NCI-H1048 (cell line): ENCODE data around the gene MSI2.

ENCODE experiments used
- DNase-seq: peaks from one replicate; lab custom pipeline; 2025; lab: John Stamatoyannopoulos, UW

Gene MSI2

DNA sequence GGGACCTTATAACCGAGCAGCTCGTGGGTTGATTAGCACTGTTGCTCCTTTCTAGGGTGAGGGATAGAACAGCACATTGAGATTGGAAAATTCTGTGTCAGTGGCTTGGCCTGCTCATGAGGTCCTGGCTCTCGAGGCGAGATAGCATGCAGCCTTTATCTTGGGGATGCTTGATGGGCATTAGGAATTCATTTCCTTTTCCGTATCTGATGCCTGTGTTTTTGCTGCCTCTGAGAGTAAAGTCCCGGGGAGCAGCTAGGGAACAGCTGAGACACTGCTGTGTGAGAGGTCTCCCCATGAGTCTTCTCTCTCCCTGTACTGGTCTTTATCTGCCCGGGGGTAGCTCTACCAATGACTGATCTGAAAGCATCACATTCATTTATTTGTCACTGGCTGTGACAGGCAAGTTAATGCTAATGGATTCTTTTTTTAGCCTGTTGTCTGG is 14.5 kb downstream of the MSI2 start:
- DNase-seq = no peak

DNA sequence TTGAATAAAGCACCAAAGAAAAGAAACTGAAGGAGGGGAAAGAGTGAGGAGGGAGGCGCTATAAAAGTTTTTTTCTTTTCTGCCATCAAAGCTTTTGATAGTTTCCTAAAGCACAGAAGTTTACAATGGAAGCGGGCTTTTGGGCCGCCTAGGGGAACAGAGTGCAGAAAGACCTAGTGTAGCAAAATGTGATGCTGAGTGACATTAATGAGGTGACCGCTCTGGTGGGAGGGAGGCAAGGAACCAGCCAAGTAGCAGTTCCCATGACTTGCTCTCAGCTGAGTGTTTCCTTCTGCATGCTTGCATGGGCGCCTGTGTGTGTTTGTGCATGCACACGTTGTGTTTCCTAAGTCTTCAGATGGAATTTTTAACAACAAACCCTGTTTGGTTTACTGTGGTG is 15.5 kb downstream of the MSI2 start:
- DNase-seq = no peak

DNA sequence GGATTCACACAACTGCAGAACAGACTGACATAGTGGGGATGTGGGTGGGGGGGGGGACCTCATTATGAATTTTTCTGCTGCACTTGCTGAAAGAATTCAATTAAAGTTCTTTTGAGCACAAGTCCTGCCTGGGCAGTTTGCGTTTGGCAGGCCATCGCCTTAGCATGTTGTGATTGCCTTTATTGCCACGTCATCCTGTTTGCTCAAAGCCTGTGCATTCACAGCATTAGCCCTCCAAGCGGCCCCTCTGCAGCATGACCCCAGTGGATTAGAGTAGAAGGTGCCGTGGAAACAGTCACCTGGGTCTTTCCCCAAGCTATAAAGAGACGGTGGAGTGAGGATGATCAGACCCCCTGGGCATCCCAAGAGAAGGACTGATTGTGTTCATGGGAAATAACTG is 17.2 kb downstream of the MSI2 start:
- no peak for DNase-seq

DNA sequence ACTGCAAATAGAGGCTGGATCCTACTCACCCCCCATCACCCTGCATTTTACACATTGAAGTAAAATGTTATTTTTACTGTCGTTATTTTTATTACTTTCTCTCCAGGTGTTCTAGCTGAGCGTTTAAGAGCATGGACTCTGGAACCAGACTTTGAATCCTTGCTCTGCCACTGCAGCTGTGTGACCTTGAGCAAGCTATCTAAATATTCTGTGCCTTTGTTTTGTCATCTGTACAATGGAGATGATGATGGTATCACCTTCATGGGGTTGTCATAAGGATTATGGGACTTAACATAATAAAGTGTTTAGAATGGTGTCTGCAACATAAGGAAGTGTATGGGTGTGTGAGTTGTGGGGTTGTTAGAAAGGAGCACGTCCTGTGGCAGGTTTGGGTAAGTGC is 17.8 kb downstream of the MSI2 start:
- DNase-seq = no peak

DNA sequence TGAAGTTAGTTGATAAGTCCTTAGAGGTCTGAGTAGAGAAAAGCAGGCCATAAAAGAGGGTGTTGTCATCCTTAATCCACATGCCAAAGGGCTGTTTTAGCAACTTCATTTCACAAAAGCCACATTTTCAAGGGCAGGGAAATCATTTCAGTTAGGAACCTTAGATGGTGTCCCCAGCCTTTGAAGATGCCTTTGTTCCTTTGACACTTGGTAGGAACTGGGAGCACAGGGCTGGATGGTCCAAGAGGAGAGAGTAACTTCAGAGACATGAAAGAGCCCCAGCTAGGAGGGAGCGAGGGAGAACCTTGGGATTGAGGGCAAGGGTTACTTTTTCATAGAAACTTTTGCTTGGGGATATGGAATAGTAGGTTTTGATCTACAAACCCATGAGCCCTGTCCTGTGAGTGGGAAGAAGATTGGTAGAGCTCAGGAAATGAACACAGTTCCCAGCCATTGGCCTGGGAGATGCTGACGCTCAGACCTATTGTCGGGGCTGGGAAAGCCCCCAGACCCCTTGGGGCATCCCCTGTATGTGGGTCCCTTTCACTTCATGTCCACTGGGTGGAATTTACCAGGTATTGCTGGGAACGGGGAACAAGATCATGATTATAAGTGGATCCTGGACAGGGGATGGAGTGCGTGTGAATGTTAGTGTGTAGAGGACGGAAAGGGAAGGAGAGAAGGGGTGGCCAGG is 18.9 kb downstream of the MSI2 start:
- no peak for DNase-seq

DNA sequence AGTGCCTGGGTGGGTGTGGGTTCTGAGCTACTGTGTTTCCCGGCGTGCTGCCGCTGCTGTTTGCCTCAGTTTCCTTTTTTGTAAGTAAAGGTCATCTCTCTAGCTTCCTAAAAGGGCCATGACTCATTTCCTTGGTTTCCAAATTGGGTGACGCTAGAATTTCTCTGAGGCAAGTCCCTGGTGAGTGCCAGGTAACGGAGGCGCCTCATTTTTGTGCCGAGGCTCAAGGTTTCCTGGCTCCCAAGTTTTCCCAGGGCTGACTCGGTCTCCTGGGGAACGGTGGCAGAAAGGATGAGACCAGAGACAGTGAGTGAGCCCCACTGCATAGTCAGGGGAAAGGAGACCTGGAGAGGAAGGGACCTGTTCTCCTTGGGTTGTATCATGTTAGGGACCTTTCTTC is 20.3 kb downstream of the MSI2 start:
- DNase-seq = no peak

DNA sequence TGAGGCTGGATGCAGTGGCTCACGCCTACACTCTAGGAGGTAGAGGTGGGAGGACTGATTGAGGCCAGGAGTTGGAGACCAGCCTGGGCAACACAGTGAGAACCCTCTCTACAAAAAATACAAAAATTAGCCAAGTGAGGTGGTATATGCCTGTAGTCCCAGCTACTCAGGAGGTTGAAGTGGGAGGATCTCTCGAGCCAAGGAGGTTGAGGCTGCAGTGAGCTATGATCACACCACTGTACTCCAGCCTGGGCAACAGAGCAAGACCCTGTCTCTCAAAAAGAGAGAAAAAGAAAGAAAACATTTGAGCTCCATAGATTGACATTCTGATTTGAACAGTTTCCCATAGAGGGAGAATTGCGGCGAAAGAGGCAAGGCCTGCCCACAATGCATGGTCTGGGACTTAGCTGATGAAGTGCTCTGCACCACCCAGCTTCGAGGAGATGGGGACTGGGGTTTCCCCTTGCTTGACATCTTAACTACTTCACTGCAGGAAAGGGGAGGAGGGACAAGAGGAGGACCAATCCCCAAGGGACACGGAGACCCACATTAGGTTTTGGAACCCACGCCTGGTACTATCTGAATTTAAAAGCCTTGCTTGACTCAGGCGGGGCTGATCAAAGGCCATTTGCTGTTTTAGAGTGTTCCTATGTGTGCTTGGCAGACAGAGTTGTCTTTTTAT is 21.7 kb downstream of the MSI2 start:
- no peak for DNase-seq

DNA sequence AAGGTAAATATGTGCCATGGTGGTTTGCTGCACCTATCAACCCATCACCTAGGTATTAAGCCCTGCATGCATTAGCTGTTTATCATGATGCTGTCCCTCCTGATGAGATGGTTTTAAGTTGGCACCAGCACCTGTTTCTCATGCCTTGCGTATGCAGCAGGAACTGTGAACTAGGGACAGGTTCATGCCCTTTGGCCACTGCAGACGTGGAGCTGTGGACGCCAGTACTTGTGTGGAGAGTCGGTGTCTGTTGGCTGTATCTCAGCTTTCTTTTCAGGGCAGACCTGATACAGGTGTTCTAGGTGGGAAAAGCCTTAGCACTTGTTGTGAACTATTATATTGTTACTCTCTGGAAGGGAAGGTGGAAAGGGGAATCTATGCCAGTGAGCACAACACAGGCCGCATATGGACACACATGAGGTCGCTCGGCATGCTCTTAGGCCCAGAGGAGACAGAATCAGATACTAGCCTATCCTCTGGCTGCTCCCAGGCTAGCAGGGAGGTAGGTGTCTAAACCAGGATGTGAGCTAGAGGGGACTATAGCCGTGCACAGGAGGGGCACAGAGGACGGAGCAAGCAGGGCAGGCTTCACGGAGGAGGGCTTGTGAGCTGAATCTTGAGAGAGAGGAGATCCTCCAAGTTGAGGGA is 22.5 kb downstream of the MSI2 start:
- no peak for DNase-seq

DNA sequence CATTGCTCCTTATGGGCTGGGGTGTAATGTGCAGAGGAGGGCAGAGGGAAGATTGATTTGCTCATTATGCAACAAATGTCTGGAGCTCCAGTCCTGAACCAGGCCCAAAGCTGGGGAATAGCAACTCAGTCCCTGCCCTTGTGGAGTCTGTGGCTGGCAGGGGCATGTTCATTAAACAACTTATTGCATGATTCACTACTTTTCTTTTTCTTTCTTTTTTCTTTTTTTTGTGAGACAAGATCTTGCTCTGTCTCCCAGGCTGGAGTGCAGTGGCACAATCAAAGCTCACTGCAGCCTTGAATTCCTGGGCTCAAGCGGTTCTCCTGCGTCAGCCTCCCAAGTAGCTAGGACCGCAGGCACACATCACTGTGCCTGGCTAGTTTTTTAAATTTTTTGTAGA is 23.1 kb downstream of the MSI2 start:
- no peak for DNase-seq

DNA sequence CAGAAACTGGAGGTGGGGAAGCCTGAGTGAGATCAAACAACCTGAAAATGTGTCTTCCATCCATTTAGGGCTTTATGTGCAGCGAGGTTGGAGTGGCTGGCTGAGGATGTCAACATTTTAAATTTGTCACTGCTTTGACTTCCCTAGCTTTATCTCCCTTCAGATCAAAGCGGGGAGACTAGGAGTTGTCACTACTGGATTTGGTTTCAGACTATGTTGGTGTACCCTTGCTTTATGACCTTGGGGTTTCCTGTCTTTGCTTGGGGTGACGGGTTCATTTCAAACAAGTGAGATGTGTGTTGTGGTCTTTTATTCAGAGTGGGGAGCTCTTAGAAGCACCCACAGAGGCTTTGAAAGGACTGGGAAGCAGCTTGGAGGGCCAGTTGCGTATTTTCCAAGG is 25.6 kb downstream of the MSI2 start:
- DNase-seq = no peak

DNA sequence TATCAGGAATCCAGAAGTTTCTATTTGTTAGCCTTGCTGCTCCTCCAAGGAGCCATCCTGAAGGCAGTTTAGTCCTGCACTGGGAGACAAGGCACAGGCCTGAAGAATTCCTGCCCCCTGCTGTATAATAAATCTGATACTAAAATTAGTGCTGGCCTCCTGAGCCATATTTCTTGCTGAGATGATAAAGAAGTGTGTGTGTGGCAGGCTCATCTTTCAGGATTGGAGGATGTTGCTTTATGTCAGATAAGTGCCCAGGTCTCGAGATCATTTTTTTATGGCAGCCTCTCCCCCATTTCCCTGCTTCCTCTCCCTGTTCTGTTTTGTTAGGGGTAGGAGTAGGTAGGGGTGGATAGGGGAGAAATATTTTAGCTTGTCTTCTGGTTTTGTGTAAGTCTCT is 26.0 kb downstream of the MSI2 start:
- no peak for DNase-seq

DNA sequence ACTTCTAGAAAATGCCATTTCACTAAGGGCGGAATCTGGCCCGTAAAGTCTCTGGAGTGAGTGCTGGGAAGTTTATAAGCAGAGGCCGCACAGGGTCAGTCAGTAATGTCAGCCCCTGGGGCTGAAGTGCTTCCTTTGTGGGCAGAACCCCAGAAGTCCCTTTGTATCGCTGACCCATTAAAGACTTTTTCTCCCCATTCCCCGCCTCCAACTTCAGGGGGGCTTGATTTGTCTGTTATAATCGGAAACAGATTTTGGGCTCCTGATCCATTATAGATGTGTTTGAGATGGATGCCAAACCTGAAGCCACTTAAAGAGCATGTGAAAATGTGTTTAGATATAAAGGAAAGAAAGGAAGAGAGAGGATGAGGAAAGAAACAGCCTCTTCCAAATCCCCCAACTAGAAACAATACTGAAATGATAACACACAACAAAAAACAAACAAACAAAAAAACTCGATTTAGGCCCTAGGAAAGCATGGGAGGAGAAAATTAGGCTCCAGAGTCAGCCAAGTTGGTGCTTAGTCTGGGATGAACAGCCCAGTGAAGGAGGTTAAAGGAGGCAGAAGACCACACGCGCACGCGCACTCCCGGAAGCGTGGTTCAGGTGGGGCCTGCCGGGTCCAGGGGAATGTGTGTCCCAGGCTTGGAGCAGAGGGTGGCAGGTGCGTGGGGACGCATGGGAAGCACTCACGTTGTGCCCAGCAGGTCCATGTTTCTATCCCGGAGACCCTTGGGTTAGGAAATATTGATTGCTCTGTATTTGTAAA is 27.1 kb downstream of the MSI2 start:
- no peak for DNase-seq

DNA sequence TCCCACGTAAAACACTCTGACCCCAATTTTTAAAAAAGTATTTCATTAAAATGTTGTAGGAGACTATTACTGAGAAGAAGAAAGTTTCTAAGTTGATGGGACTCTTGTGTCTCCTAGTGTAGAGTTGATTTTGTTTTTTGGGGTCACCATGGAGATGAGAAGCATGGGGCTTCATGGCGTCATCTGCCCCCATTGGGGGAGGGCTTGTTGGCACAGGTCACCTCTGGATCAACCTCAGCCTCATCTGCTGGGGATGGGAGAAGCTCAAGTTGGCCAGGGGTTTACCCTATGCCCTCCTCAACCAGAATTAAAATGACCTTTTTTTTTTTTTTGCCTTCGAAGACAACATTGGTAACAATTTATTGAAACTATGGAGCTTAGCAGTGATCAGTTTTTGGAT is 28.3 kb downstream of the MSI2 start:
- DNase-seq = no peak

DNA sequence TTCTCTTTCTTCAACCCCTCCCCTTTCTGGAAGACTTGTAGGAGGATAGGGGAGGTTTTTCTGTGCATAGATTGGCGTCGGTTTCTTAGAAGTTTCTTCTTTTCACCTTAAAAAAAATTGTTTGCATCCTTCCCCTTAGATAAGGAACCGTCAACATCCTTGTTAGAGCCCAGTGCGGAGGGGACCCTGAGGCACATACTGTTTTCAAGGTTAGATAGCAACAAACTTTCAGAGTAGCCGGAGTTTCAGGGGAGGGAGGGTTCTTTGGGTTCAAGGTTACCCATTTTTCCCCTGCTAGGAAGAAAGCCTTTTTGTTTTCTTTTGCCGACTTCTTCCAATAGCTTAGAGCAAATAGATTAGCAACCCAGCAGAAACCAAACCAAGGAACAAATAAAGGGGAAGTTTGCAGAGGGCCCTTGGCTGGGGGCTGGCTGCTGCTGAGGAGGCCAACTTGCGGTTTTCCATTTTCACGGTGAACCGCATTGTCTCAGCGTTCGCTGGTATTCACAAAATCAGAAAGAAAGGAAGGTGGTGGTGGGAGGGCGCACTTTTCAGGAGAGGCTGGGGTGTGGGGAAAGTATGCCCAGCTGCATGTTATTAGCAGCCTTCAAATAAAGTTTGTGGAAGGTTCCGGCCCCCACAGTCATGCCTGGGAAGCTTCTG is 28.8 kb downstream of the MSI2 start:
- DNase-seq = no peak

DNA sequence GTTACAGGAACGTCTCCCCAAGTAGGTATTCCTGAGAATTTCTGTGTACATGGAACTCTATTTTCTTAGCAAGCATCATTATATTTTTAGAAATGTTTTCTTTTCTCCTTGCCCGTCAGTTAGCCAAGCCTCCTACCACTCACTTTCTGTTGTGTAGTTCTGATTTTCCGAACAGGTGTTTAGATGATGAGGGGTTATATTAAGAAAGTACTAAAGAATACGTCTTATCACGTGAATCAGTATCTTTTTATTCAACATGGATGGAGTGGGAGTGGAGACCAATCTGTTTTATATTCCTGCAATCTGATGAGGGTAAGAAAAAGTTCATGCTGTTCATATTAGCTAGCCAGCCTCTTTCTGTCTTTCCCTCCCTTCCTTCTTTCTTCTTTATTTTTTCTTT is 29.4 kb downstream of the MSI2 start:
- no peak for DNase-seq

DNA sequence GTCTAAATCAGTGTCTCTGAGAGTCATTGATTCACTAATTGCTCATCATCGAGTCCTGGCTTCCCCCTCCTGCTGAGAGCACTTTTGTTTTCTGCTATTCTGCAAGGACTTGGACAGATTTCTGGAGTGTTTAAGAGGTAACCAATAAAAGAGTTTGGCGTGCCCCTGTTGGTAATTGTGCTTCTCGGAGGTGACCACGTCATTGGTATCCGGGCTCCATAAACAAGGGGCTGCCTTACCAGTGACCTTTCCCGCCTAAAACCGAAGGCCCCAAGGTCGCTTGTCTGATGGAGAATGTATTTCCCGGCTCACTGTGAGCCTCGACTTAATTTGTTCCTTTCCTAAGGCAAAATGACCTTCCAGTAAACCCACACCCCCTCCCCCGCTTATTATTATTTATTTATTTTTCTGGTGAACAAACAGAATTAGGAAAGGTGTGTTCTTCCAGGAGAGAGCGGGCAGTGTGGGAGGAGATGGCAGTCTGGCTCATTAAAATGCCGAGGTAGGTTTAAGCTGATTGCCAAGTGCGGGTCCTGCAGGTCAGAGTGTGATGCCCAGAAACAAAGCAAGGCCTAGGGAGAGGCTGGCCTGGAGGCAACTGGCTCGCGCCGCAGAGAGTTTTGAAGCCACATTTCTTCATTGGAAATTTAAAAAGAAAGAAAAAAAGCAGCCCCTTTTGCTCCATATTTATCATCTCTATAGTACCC is 30.2 kb downstream of the MSI2 start:
- no peak for DNase-seq

DNA sequence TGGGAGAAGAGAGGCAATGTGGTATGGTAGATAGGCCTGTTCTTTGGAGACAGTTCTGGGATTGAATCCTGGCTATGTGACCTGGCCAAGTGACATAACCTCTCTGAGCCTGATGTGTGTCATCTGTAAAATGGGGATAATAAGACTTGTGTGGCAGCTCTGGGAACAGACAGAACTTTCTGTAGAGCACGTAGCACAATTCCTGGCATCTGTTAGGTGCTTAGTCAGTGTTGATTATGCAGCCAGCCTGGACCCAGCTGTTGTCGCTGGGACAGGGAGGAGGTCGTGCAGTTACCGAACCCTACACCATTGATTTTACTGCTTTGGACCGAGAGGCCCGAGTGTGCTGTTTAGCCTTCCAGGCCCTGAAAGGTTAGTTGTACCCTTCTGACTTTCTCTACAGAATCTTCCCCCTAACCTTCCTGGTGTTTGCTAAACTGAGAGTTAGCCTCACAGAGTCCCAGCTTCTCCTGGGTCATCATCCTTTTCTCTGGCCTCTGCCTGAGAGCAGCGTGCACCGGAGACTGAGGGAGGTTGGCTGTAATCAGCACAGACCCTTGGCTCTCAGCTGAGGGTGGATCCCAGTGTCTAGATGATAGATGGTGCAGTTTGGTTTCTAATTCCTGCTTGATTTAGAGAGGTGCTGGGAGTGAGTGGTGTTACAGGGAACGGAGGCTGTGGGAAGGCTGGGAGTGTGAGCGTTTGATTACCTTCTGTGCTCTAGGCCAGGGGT is 31.9 kb downstream of the MSI2 start:
- no peak for DNase-seq

DNA sequence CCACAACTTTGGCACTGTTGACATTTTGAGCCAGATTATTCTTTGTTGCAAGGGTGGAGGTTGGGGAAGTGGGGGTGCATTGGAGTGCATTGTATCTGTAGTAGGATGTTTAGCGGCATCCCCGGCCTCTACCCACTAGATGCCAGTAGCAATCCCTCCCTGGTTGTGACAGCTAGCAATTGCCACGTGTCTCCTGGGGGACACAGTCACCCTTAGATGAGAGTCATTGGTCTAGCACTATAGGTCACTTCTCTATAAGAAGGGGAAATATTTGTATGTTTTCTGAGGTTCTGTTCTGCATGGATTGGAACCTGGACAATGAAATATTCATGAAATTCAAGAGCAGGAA is 32.4 kb downstream of the MSI2 start:
- no peak for DNase-seq

DNA sequence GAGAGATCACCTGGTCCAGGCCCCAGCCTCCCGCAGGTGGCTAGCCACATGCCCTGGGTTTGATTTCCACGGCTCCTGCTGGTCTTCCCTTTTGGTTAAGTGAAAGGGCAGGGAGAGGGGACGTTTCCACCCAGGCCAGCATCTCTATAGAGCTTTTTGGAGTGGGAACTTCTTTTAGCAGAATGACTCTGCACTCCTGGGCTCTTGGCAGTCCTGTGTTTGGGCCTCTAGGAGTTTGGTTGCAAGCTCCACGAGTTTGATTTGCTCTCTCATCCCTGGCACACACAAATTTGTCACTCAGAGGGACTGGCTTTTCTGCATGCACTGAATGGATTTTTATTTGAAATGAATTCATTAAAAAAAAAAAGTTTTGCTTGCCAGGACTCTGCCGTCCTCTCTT is 32.8 kb downstream of the MSI2 start:
- DNase-seq = no peak

DNA sequence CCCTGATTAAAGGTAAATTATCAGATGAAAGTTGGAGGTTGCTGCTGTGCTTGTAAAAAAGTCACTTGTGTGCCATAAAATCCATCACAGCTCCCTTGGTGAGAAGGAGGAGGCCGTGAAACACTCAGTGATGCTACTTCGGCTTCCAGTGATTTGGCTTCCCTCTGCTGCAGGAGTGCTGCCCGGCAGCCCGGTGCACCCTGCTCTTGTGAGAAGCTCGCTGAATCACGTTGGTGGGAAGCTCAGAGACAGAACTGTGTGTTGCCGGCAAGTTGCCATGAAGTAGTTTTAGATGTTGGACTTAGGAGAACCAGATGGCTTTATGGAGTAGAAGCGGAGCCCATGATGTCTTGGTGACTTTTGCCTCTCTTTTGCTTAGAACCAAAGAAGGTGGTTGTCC is 33.3 kb downstream of the MSI2 start:
- no peak for DNase-seq

DNA sequence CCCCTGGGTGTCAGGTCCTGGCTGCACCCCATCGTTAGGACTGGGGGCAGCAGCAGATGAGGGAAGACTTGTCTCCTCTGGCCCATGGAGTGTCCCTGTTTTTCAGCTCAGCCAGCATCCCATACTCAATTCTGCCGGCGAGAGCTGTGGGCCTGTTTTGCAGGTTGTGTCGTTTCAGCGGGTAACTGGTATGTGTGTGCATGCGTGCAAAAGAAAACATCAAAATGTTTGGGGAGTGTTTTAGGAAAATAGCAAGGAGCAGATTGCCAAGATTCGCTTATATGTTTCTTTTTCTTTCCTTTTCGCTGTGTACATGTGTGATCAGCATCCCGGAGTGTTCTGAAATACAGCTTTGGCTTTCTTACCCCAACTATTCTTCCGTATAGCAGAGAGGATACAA is 34.7 kb downstream of the MSI2 start:
- DNase-seq = no peak
